Cardiac muscle cell (in vitro differentiated cells and primary cell): ENCODE results near the gene RCHY1. TPM values are rescaled to one million over a fixed set of nuclear protein-coding genes. Genes with fewer than 3 reads are reported as not detected.
"Not testable (repeated sequence)": the region's sequence is repeated elsewhere in the genome, so short reads cannot be mapped to it uniquely, and the experiment has no call there.

Source experiments
- DNase-seq, 2 donors: peaks; one replicate each; pipeline versions ENCODE4 v3.0.0 to v3.0.0-alpha.2; 2010 to 2017; ENCODE audit warnings: low read depth in 1 of 2, low spot score in 1 of 2
- H3K27ac ChIP-seq: fragments of 200-600 bp; sonication (generic); 2 replicates; pipeline ENCODE4 v1.5.1; 2016
- H3K27me3 ChIP-seq: fragments of 200-600 bp; sonication (generic); 2 replicates; pipeline ENCODE4 v1.6.0; 2016; ENCODE audit warnings: control low read depth
- H3K36me3 ChIP-seq: fragments of 200-600 bp; sonication (generic); 2 replicates; pipeline ENCODE4 v1.5.1; 2016; ENCODE audit warnings: control low read depth
- H3K4me1 ChIP-seq: fragments of 200-600 bp; sonication (generic); 2 replicates; pipeline ENCODE4 v1.8.1; 2017; ENCODE audit warnings: low read depth, mild to moderate bottlenecking, mixed run types
- H3K4me3 ChIP-seq: fragments of 200-600 bp; sonication (generic); 2 replicates; pipeline ENCODE4 v1.5.1; 2016; ENCODE audit warnings: mild to moderate bottlenecking
- H3K9me3 ChIP-seq: fragments of 200-600 bp; sonication (generic); 2 replicates; pipeline ENCODE4 v1.5.1; 2017; ENCODE audit warnings: low read depth, mild to moderate bottlenecking, control low read depth
- CTCF ChIP-seq: IDR thresholded peaks from 2 replicates; pipeline ENCODE4 v1.5.1; 2012; ENCODE audit warnings: low read depth, mild to moderate bottlenecking, low read length
- polyA plus RNA-seq: library from polyadenylated mRNA; unstranded; fragments of >200 nt; fragmentation: Nextera tagmentation; extraction: Ambion mirVana; gene quantifications from 2 replicates; pipeline ENCODE4 v1.2.1, GENCODE V29; 2016
- total RNA-seq: library from RNA; depleted of rRNA; stranded (reverse); fragments of >200 nt; gene quantifications from 2 replicates; pipeline ENCODE4 v1.2.3, GENCODE V29; 2016

RCHY1 gene
- total and polyA plus RNA-seq, 2 experiments from 2014 or later: 22.3 to 29.6 TPM

GRCh38 chr4:75549019-75549418 lies 34.8 kb upstream of the RCHY1 start:
- no peak overlapping the region for H3K4me3 ChIP-seq
- no peak for TF ChIP-seq CTCF
- H3K36me3 ChIP-seq: no peaks in the 10 kb centered on the region
- H3K27me3 ChIP-seq: no peaks in the 10 kb centered on the region
- DNase-seq: no peak
- no peak overlapping the region for H3K27ac ChIP-seq
- H3K9me3 ChIP-seq: no peaks in the 10 kb centered on the region
- H3K4me1 ChIP-seq: no peaks in the 10 kb centered on the region

GRCh38 chr4:75547647-75548387 lies 33.6 kb upstream of the RCHY1 start:
- Histone ChIP-seq H3K27ac (no peak overlapping the region), H3K9me3 (no peaks in the 10 kb centered on the region), H3K4me1 (no peaks in the 10 kb centered on the region), H3K36me3 (no peaks in the 10 kb centered on the region), H3K4me3 (no peak overlapping the region), H3K27me3 (no peaks in the 10 kb centered on the region)
- DNase-seq: peak; percentile 65 to 82
- TF ChIP-seq CTCF: no peak

- no peaks in the 10 kb centered on the region for H3K4me1 ChIP-seq
- no peaks in the 10 kb centered on the region for H3K9me3 ChIP-seq
- no peaks in the 10 kb centered on the region for H3K27me3 ChIP-seq
- no peak for TF ChIP-seq CTCF
- H3K36me3 ChIP-seq: no peaks in the 10 kb centered on the region
- H3K27ac ChIP-seq: no peak overlapping the region
- no peak overlapping the region for H3K4me3 ChIP-seq
- no peak for DNase-seq
These were observed 31.3 kb upstream of the RCHY1 start for GRCh38 chr4:75545526-75545925.

GRCh38 chr4:75544870-75545269 lies 30.7 kb upstream of the RCHY1 start:
- Histone ChIP-seq H3K4me3 (no peak overlapping the region), H3K27me3 (no peaks in the 10 kb centered on the region), H3K36me3 (no peaks in the 10 kb centered on the region), H3K27ac (no peak overlapping the region), H3K9me3 (no peaks in the 10 kb centered on the region), H3K4me1 (no peaks in the 10 kb centered on the region)
- TF ChIP-seq CTCF: no peak
- no peak for DNase-seq

- H3K27ac ChIP-seq, H3K27me3 ChIP-seq, H3K9me3 ChIP-seq, H3K4me1 ChIP-seq, H3K36me3 ChIP-seq, H3K4me3 ChIP-seq: not testable (repeated sequence)
- peak in 1 of 2 donors; percentile 35 for DNase-seq
These were observed 30.0 kb upstream of the RCHY1 start for GRCh38 chr4:75544220-75544619.

GRCh38 chr4:75542824-75543223 lies 28.6 kb upstream of the RCHY1 start:
- no peaks in the 10 kb centered on the region for H3K36me3 ChIP-seq
- peak in 1 of 2 donors; percentile 9 for DNase-seq
- no peak overlapping the region for H3K27ac ChIP-seq
- no peaks in the 10 kb centered on the region for H3K4me1 ChIP-seq
- TF ChIP-seq CTCF: no peak
- H3K27me3 ChIP-seq: no peaks in the 10 kb centered on the region
- no peaks in the 10 kb centered on the region for H3K9me3 ChIP-seq
- no peak overlapping the region for H3K4me3 ChIP-seq

GRCh38 chr4:75537308-75537707 lies 23.1 kb upstream of the RCHY1 start:
- not testable (repeated sequence) for H3K4me1 ChIP-seq, H3K27me3 ChIP-seq, H3K27ac ChIP-seq, DNase-seq, H3K4me3 ChIP-seq, H3K9me3 ChIP-seq, H3K36me3 ChIP-seq

GRCh38 chr4:75533926-75534325 lies 19.7 kb upstream of the RCHY1 start:
- H3K4me1 ChIP-seq, DNase-seq, H3K27me3 ChIP-seq, H3K36me3 ChIP-seq, H3K4me3 ChIP-seq, H3K9me3 ChIP-seq, H3K27ac ChIP-seq: not testable (repeated sequence)

GRCh38 chr4:75533339-75533887 lies 19.2 kb upstream of the RCHY1 start:
- peaks cover 11% of the 10 kb centered on the region for H3K36me3 ChIP-seq
- H3K27ac ChIP-seq, H3K4me1 ChIP-seq, DNase-seq, H3K4me3 ChIP-seq, H3K9me3 ChIP-seq, H3K27me3 ChIP-seq: not testable (repeated sequence)
